Bronchial epithelial cell (primary cell): Measurements from ENCODE around the gene LRRC15. TPM values are rescaled to one million over a fixed set of nuclear protein-coding genes. Genes with fewer than 3 reads are reported as not detected.

Source experiments
- DNase-seq: peaks from one replicate; pipeline ENCODE4 v3.0.0-alpha.2; 2010; ENCODE audit warnings: low read depth
- FAIRE-seq: peaks from 2 replicates; lab custom pipeline; 2011; peaks lifted over from hg19 to GRCh38; lab: Jason Lieb, UNC
- H3K27me3 ChIP-seq: 2 replicates; pipeline ENCODE4 v1.5.1; 2011; ENCODE audit warnings: low read length; ENCODE audit not compliant: control insufficient read depth, insufficient read depth
- H3K36me3 ChIP-seq: 2 replicates; pipeline ENCODE4 v1.5.1; 2011; ENCODE audit warnings: low read length; ENCODE audit not compliant: control insufficient read depth, insufficient read depth
- H3K4me3 ChIP-seq: 2 replicates; pipeline ENCODE4 v1.5.1; 2011; ENCODE audit warnings: mild to moderate bottlenecking, low read depth, low read length, control low read depth
- CTCF ChIP-seq: IDR thresholded peaks from 2 replicates; pipeline ENCODE4 v1.5.1; 2011; ENCODE audit warnings: mild to moderate bottlenecking, moderate library complexity, low read length, control low read depth, inconsistent platforms; ENCODE audit not compliant: insufficient read depth, severe bottlenecking
- total RNA-seq: library from RNA; depleted of rRNA; stranded (reverse); fragments of >200 nt; gene quantifications from 2 replicates; pipeline ENCODE4 v1.2.1, GENCODE V29; 2014

Gene LRRC15
- total RNA-seq, 1 donor from 2014 or later, result not detected

GRCh38 chr3:194384569-194385001 lies 15.0 kb upstream of the LRRC15 start:
- FAIRE-seq, result no peak
- Histone ChIP-seq H3K4me3 (no peak overlapping the region), H3K36me3 (no peaks in the 10 kb centered on the region), H3K27me3 (peaks cover 8% of the 10 kb centered on the region)
- DNase-seq, result no peak
- no peak for TF ChIP-seq CTCF

GRCh38 chr3:194384156-194384555 lies 14.6 kb upstream of the LRRC15 start:
- TF ChIP-seq CTCF, result no peak
- FAIRE-seq (no peak), DNase-seq (no peak)
- Histone ChIP-seq H3K36me3 (no peaks in the 10 kb centered on the region), H3K27me3 (peaks cover 8% of the 10 kb centered on the region), H3K4me3 (no peak overlapping the region)

GRCh38 chr3:194383276-194383940 lies 13.9 kb upstream of the LRRC15 start:
- DNase-seq, result no peak
- Histone ChIP-seq H3K36me3 (no peaks in the 10 kb centered on the region), H3K27me3 (peaks cover 8% of the 10 kb centered on the region), H3K4me3 (no peak overlapping the region)
- TF ChIP-seq CTCF, result no peak
- FAIRE-seq, result peak; percentile 13

- FAIRE-seq (no peak), DNase-seq (no peak)
- no peaks in the 10 kb centered on the region for H3K36me3 ChIP-seq
- no peak overlapping the region for H3K4me3 ChIP-seq
- H3K27me3 ChIP-seq, result peaks cover 8% of the 10 kb centered on the region
- no peak for TF ChIP-seq CTCF
Measured at GRCh38 chr3:194382892-194383223, 13.3 kb upstream of the LRRC15 start.

GRCh38 chr3:194382196-194382891 lies 12.8 kb upstream of the LRRC15 start:
- Histone ChIP-seq H3K4me3 (no peak overlapping the region), H3K36me3 (no peaks in the 10 kb centered on the region), H3K27me3 (peaks cover 8% of the 10 kb centered on the region)
- no peak for TF ChIP-seq CTCF
- no peak for DNase-seq
- no peak for FAIRE-seq
